Measurements from ENCODE around the gene TRIM33.

DNA sequence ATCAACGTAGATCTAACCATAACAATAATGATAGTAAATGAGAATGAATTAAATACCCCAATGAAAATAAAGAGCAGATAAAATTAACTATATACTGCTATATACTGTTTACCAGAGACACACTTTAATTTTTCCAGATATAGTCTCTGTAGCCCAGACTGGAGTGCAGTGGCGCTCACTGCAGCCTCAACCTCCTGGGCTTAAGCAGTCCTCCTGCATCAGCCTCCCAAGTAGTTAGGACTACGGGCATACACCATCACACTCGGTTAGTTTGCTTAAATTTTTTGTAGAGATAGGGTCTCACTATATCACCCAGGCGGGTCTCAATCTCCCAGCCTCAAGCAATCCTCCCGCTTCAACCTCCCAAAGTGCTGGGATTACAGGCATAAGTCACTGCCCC is 37.2 kb downstream of the TRIM33 start:
- TF ChIP-seq, protein P1, sequence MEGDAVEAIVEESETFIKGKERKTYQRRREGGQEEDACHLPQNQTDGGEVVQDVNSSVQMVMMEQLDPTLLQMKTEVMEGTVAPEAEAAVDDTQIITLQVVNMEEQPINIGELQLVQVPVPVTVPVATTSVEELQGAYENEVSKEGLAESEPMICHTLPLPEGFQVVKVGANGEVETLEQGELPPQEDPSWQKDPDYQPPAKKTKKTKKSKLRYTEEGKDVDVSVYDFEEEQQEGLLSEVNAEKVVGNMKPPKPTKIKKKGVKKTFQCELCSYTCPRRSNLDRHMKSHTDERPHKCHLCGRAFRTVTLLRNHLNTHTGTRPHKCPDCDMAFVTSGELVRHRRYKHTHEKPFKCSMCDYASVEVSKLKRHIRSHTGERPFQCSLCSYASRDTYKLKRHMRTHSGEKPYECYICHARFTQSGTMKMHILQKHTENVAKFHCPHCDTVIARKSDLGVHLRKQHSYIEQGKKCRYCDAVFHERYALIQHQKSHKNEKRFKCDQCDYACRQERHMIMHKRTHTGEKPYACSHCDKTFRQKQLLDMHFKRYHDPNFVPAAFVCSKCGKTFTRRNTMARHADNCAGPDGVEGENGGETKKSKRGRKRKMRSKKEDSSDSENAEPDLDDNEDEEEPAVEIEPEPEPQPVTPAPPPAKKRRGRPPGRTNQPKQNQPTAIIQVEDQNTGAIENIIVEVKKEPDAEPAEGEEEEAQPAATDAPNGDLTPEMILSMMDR (IDR thresholded peaks at IDR 0.05; ENCODE audit: poor library complexity, severe bottlenecking), result no peak
- TF ChIP-seq, protein P2, sequence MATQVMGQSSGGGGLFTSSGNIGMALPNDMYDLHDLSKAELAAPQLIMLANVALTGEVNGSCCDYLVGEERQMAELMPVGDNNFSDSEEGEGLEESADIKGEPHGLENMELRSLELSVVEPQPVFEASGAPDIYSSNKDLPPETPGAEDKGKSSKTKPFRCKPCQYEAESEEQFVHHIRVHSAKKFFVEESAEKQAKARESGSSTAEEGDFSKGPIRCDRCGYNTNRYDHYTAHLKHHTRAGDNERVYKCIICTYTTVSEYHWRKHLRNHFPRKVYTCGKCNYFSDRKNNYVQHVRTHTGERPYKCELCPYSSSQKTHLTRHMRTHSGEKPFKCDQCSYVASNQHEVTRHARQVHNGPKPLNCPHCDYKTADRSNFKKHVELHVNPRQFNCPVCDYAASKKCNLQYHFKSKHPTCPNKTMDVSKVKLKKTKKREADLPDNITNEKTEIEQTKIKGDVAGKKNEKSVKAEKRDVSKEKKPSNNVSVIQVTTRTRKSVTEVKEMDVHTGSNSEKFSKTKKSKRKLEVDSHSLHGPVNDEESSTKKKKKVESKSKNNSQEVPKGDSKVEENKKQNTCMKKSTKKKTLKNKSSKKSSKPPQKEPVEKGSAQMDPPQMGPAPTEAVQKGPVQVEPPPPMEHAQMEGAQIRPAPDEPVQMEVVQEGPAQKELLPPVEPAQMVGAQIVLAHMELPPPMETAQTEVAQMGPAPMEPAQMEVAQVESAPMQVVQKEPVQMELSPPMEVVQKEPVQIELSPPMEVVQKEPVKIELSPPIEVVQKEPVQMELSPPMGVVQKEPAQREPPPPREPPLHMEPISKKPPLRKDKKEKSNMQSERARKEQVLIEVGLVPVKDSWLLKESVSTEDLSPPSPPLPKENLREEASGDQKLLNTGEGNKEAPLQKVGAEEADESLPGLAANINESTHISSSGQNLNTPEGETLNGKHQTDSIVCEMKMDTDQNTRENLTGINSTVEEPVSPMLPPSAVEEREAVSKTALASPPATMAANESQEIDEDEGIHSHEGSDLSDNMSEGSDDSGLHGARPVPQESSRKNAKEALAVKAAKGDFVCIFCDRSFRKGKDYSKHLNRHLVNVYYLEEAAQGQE (IDR thresholded peaks at IDR 0.05; ENCODE audit: borderline replicate concordance), result no peak
